HL-60/S4 (cell line): ENCODE measurements around the gene EPX.
"Not testable (repeated sequence)": the region's sequence is repeated elsewhere in the genome, so short reads cannot be mapped to it uniquely, and the experiment has no call there.

Source experiments
- in situ Hi-C: fragments of 300-500 bp; cut with MboI; formaldehyde crosslinking; loops from 2 replicates; pipeline ENCODE4 v1.14.3; 2022; ENCODE audit warnings: low sequenced_read_pairs

The EPX gene, protein sequence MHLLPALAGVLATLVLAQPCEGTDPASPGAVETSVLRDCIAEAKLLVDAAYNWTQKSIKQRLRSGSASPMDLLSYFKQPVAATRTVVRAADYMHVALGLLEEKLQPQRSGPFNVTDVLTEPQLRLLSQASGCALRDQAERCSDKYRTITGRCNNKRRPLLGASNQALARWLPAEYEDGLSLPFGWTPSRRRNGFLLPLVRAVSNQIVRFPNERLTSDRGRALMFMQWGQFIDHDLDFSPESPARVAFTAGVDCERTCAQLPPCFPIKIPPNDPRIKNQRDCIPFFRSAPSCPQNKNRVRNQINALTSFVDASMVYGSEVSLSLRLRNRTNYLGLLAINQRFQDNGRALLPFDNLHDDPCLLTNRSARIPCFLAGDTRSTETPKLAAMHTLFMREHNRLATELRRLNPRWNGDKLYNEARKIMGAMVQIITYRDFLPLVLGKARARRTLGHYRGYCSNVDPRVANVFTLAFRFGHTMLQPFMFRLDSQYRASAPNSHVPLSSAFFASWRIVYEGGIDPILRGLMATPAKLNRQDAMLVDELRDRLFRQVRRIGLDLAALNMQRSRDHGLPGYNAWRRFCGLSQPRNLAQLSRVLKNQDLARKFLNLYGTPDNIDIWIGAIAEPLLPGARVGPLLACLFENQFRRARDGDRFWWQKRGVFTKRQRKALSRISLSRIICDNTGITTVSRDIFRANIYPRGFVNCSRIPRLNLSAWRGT

GRCh38 chr17:58192612-58193011 is at the start of gene EPX:
TSS of gene EPX (plus strand) at chr17:58192726. CDS start at chr17:58192847, 121 bp downstream.
- in situ Hi-C loops, result no loop called here

- in situ Hi-C loops, result not testable (repeated sequence)
Observed at GRCh38 chr17:58143335-58143734, 49.2 kb upstream of the EPX start.

GRCh38 chr17:58144801-58145200 is 47.7 kb upstream of the EPX start:
- in situ Hi-C loops, result no loop called here

GRCh38 chr17:58147930-58148434 is 44.5 kb upstream of the EPX start, which contains the start of gene OR4D1:
TSS of gene OR4D1 (plus strand) at chr17:58148384. CDS start at chr17:58155154, 6,770 bp downstream.
- in situ Hi-C loops, result no loop called here

GRCh38 chr17:58148609-58149008 is 43.9 kb upstream of the EPX start:
- in situ Hi-C loops, result no loop called here

- in situ Hi-C loops, result no loop called here
Observed at GRCh38 chr17:58150394-58150793, 42.1 kb upstream of the EPX start.

DNA sequence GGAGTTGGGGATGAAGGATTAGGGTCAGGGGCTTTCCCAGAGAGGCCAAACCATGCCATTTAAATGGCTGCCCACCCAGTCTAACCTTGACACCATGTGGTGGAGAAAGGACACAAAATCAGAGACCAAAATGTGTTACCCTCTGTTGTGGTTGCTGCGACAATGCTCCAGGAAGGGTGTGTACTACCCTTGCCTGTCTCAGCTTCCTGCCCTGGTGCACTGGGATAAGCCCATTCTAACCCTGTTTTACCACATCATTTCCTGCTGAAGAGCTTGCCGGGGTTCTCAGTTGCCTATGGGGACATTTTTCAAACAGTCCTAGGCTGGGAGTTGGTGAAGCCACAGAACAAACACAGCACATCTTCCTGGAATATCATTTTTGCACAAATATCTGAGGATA is 39.5 kb upstream of the EPX start:
- in situ Hi-C loops, result no loop called here

DNA sequence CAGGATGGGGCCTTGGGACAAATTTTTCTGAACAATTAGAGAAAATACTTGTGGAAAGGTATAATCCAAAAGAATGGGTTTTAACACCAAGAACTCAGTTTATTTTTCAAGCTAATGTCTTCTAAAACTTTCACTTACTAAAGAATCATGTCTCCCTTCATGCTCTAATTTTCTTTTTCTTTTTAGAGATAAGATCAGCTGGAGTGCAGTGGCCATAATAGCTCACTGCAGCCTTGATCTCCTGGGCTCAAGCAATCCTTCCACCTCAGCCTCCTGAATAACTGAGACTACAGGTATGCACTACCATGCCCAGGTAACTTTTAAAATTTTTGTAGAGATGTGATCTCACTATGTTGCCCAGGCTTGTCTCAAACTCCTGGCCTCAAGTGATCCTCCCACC is 38.9 kb upstream of the EPX start:
- in situ Hi-C loops, result no loop called here

DNA sequence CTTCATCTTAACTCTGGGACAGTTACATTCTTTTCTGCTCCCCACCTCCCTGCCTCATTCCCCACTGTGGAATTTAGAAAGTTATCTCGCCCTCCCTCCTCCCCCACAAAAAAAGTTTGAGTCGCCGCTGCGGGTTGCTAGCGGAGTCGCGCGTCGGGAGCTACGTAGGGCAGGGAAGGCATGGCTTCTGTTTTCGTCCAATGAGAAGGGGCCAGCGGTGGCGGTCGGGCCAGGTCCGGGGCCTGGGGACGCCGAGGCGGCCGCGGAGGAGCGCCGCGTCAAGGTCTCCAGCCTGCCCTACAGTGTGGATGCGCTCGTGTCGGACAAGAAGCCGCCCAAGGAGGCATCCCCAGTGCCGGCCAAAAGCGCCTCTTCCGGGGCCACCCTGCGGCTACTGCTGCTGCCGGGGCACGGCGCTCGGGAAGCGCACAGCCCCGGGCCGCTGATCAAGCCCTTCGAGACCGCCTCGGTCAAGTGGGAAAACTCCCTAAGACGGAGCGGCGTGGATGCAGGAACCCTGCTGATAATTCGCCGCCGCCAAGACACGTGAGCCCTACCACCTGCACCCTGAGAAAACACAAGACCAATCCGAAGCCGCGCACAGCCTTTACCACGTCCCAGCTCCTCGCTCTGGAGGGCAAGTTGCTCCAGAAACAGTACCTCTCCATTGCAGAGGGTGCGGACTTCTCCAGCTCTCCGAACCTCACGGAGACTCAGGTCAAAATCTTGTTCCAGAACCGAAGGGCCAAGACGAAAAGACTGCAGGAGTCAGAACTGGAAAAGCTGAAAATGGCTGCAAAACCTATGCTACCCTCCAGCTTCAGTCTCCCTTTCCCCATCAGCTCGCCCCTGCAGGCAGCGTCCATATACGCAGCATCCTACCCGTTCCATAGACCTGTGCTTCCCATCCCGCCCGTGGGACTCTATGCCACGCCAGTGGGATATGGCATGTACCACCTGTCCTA is 35.4 kb upstream of the EPX start:
- in situ Hi-C loops, result no loop called here

DNA sequence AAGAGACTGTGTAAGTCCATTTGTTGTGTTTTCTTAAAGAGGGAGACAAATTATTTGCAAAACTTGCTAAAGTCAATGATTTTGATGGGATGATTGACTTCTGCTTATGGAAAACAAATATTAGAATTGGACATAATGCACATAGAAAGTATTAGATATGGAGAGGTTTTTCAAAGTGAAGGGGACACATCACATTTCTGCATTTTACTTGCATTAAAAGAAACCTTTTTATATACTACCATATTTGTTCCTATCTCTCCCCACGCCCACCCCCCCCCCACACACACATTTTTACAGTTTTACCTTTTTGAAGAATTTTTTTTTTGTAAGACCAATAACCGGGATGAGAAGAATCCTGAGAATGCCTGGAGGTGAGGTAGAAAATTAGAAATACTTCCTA is 34.3 kb upstream of the EPX start:
- in situ Hi-C loops, result no loop called here

DNA sequence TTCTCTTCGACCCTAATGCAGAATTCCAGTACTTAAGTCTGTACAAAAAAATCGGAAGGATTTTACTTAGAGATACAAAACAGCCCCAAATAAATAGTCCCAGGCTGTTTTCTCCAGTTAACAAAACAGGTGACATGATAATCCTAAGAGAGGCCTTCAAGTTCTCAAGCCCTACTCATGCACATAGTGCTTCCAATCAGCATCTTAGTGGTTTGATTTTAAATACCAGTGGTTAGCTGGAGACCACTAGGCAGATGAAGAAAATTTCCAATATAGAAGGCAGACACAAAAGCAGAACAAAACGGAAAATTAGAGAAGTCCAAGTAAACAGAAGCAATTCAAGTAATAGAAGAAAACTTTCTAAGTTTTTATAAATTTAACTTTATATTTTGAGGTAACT is 31.0 kb upstream of the EPX start:
- in situ Hi-C loops, result no loop called here

GRCh38 chr17:58165981-58166380 is 26.5 kb upstream of the EPX start:
- in situ Hi-C loops, result no loop called here

- in situ Hi-C loops, result no loop called here
Observed at GRCh38 chr17:58166682-58167081, 25.8 kb upstream of the EPX start, which contains the start of gene OR4D2. TSS of gene OR4D2 (plus strand) at chr17:58166982. CDS start at chr17:58169656, 2,674 bp downstream.

GRCh38 chr17:58170622-58171021 is 21.9 kb upstream of the EPX start:
- in situ Hi-C loops, result no loop called here

GRCh38 chr17:58172369-58173071 is 20.0 kb upstream of the EPX start:
- in situ Hi-C loops, result no loop called here

- in situ Hi-C loops, result no loop called here
Observed at GRCh38 chr17:58174871-58175270, 17.7 kb upstream of the EPX start.

GRCh38 chr17:58176200-58176599 is 16.3 kb upstream of the EPX start:
- in situ Hi-C loops, result no loop called here

GRCh38 chr17:58181796-58182195 is 10.7 kb upstream of the EPX start:
- in situ Hi-C loops, result no loop called here

GRCh38 chr17:58183514-58183913 is 9.0 kb upstream of the EPX start:
- in situ Hi-C loops, result no loop called here

GRCh38 chr17:58184308-58184985 is 8.1 kb upstream of the EPX start:
- in situ Hi-C loops, result no loop called here
